ENCODE results near the gene OR7C2.

DNA sequence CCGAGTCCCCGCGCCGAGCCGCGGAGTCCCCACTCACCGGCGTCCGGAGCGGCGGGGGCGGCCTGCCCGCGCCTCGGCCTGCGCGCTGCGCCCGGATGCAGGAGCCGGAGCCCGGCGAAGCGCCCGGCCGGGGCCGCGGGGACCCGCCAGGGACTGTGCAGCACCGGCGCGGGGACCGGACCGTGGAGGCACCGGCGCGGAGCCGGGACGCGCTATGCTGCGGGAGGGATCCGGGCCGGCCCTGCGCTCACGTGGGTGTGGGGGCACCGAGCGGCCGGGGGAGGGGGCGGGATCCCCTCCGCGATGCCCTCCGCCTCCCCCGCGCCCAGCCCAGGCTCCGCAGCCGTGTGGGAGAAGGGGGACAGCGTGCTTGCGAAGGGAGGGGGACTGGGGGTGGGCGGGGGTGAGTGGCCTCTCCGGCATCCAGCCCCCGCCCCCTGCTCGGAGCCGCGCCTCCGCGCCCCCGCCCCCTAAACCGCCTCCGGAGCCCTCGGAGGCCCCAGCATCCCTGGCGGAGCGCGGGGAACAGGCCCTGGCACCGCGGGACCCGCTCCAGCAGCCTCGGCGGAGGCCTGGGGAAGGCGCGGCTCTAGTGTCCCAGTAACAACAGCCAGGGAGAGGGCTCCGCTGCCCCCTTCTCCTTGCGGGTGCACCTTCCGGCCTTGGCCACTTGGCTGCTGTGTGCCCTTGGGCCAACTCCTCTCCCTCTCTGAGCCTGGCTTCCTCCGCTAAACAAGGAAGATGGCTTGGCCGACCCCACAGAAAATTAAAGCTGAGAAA, 38.4 kb downstream of the OR7C2 start, which contains the start of gene SLC1A6:
- TF ChIP-seq, protein P1, sequence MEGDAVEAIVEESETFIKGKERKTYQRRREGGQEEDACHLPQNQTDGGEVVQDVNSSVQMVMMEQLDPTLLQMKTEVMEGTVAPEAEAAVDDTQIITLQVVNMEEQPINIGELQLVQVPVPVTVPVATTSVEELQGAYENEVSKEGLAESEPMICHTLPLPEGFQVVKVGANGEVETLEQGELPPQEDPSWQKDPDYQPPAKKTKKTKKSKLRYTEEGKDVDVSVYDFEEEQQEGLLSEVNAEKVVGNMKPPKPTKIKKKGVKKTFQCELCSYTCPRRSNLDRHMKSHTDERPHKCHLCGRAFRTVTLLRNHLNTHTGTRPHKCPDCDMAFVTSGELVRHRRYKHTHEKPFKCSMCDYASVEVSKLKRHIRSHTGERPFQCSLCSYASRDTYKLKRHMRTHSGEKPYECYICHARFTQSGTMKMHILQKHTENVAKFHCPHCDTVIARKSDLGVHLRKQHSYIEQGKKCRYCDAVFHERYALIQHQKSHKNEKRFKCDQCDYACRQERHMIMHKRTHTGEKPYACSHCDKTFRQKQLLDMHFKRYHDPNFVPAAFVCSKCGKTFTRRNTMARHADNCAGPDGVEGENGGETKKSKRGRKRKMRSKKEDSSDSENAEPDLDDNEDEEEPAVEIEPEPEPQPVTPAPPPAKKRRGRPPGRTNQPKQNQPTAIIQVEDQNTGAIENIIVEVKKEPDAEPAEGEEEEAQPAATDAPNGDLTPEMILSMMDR (conservative IDR thresholded peaks at IDR 0.05; ENCODE audit: low read length): no peak
- TF ChIP-seq EZH2phosphoT487 (IDR thresholded peaks at IDR 0.05; ENCODE audit: borderline replicate concordance): no peak
